ENCODE data around the gene VTI1A.

GRCh38 chr10:112838784-112839481 lies 391.9 kb downstream of the VTI1A start:
- no peak for TF ChIP-seq EZH2 (IDR thresholded peaks at IDR 0.05; ENCODE audit: borderline replicate concordance, low read length)
- TF ChIP-seq, protein P1, sequence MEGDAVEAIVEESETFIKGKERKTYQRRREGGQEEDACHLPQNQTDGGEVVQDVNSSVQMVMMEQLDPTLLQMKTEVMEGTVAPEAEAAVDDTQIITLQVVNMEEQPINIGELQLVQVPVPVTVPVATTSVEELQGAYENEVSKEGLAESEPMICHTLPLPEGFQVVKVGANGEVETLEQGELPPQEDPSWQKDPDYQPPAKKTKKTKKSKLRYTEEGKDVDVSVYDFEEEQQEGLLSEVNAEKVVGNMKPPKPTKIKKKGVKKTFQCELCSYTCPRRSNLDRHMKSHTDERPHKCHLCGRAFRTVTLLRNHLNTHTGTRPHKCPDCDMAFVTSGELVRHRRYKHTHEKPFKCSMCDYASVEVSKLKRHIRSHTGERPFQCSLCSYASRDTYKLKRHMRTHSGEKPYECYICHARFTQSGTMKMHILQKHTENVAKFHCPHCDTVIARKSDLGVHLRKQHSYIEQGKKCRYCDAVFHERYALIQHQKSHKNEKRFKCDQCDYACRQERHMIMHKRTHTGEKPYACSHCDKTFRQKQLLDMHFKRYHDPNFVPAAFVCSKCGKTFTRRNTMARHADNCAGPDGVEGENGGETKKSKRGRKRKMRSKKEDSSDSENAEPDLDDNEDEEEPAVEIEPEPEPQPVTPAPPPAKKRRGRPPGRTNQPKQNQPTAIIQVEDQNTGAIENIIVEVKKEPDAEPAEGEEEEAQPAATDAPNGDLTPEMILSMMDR (conservative IDR thresholded peaks at IDR 0.05 in 1 of 2, IDR thresholded peaks at IDR 0.05 in 1 of 2; ENCODE audit: extremely low read depth in 1 of 2, insufficient read depth in 1 of 2, low read depth in 1 of 2, low read length in 2 of 2) = no peak
